GM18511 (cell line): ENCODE results near the gene PPP1R7.

ENCODE experiments used
- ATAC-seq: cut with Tn5 transposase; IDR thresholded peaks from one replicate; pipeline ENCODE4 v1.9.1; 2021; ENCODE audit warnings: mild to moderate bottlenecking, moderate library complexity; ENCODE audit not compliant: unreplicated experiment

Gene PPP1R7

GRCh38 chr2:241207641-241208040 lies 57.4 kb downstream of the PPP1R7 start:
- ATAC-seq, result no peak

DNA sequence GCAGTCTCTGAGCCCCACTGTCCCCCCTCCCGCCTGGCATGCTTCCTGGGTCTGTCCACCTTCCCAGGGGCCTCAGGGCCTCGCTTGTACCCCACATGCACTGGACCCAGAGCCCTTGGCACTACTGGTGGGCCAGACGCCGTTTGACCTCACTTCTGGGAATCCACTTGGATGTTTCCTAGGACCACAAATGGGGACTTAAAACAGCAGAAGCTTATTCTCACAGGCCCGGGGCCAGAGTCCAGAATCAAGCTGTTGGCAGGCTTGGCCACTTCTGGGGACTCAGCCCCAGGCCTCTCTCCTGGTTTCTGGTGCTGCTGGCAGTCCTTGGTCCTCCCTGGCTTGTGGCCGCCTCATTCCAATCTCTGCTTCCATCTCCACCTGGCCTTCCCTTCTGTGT lies 57.8 kb downstream of the PPP1R7 start:
- ATAC-seq, result no peak

DNA sequence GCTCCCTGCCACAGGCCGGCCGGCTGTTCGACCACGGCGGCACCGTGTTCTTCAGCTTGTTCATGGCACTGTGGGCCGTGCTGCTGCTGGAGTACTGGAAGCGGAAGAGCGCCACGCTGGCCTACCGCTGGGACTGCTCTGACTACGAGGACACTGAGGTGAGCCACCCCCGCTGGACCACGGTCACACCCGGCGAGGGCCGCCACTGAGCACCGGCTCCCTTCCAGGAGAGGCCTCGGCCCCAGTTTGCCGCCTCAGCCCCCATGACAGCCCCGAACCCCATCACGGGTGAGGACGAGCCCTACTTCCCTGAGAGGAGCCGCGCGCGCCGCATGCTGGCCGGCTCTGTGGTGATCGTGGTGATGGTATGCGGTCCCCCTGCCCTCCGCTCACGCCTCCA lies 59.0 kb downstream of the PPP1R7 start:
- ATAC-seq, result no peak

- ATAC-seq, result no peak
Observed at GRCh38 chr2:241211276-241211675, 61.0 kb downstream of the PPP1R7 start.

GRCh38 chr2:241213041-241213440 lies 62.8 kb downstream of the PPP1R7 start:
- no peak for ATAC-seq

DNA sequence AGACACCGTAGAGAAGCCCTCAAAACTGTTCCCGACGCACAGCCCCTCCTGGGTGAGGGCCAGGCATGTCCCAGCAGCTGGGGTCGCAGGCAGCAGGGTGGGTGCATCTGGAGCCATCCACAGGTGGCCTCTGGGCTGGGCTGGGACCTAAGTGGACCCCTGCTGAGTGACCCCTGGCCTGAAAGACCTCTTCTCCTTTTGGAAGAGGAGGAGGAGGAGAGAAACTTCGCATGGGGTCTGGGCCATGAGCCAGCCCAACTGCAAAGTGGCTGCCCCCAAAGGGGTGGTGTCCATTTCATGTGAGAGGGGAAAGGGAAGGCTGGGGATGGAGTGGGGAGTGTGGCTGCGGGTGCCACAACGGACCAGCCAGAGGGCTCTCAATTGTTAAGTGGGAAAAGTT lies 63.3 kb downstream of the PPP1R7 start:
- ATAC-seq, result no peak

DNA sequence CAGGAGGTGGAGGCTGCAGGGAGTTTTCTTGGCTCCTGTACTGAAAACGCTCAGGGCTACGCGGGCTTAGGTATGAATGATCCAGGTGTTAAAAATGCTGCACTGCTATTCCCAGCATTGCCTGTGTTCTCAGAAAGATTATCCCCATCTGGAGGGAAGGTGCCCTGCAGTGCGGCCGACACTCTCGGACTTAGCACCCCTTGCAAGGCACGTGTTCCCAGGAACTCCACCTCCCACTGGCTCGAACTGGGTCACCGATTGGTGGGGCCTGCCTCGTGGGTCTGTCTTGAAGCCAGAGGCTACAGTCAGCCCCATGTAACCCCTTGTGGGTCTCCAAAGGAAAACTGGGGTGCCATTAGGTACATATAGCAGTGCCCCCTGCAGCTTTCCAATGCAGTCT lies 63.9 kb downstream of the PPP1R7 start:
- no peak for ATAC-seq

- no peak for ATAC-seq
Observed at GRCh38 chr2:241214766-241215165, 64.5 kb downstream of the PPP1R7 start.

GRCh38 chr2:241215421-241215820 lies 65.2 kb downstream of the PPP1R7 start:
- no peak for ATAC-seq

GRCh38 chr2:241216211-241216761 lies 66.0 kb downstream of the PPP1R7 start:
- ATAC-seq, result no peak

- ATAC-seq, result no peak
Observed at GRCh38 chr2:241217320-241218031, 67.2 kb downstream of the PPP1R7 start.

DNA sequence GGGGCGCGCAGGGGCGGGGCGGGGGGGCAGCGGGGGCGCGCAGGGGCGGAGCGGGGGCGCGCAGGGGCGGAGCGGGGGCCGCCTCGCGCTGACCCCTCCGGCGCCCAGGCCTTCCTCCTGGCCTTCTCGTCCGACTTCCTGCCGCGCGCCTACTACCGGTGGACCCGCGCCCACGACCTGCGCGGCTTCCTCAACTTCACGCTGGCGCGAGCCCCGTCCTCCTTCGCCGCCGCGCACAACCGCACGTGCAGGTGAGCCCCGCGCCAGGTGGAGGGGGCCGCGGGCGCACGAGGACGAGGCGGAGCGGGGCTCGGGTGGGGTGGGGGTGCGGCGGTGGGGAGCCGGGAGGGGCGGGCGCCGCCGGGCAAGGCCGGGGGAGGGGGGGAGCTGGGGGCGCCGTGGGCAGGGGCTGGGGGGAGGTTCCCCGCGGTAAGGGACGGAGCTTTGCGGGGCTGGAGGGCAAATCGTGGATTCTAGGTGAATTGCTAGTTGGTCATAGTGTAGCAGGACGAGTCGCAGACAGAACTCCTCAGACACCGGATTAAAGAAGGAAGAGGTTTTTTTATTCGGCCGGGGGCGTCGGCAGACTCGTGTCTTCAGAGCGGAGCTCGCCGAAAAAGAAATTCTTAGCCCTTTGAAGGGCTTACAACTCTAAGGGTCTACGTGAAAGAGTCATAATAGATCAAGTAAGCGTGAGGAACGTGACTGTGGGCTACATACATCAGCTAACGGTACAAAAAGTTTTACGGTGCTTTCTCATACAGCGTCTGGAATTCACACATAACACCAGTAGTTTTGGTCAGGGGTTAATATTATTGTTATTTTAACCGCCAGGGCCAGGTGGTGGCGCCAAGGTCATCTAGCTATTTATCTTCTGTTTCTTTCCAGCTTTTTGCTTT lies 68.1 kb downstream of the PPP1R7 start:
- no peak for ATAC-seq

GRCh38 chr2:241219030-241219382 lies 68.7 kb downstream of the PPP1R7 start:
- no peak for ATAC-seq

DNA sequence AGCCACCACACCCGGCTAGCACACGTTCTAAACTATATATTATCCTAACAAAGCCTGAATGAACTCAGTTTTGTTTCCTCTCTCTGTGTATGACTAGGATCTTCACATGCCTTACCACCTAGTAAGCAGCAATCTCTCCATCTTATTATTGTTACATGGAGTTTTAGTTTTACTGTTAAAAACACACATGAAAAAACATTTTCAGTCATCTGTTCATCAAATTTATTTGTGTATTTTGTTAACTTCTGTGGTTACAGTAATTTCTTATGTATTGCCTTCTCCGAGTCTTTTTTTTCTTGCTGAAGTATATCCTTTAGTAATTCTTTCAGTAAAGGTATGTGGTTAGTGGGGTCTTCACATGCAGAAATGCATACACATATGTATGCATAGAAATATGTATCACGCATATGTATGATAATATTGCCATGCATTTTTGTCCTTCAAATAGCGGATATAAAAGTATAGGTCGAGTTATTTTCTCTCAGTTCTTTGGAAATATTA lies 69.6 kb downstream of the PPP1R7 start:
- no peak for ATAC-seq

DNA sequence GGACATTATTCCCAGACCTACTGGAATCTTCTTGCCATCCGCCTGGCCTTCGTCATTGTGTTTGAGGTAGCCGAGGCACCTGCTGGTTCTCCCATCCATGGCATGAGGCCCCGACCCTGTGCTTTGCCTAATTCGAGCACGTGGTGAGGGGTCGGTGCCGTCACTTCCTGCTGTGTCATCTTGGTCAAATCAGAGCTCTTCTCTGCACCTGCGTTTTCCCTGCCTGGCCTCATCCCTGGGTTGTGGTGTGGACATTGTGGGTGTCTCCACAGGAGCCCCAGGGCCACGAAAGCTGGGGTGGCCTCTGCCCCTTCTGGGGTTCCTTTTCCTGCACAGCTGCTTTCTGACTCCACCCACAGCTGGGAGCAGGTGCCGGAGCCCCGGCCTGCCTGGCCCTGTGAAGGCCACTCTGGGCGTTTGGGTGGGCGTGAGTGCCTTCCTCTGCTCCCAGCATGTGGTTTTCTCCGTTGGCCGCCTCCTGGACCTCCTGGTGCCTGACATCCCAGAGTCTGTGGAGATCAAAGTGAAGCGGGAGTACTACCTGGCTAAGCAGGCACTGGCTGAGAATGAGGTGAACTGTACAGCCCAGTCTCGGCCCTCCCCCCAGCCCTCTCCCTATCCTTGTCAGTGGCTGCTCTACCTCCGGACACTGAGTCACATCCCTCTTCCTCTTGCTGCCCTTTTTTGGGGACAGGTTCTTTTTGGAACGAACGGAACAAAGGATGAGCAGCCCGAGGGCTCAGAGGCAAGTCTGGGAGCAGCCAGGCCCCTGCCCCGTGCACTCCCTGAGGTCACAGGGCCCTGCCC lies 73.1 kb downstream of the PPP1R7 start:
- ATAC-seq, result no peak

GRCh38 chr2:241224018-241224850 lies 74.0 kb downstream of the PPP1R7 start:
- ATAC-seq, result no peak

DNA sequence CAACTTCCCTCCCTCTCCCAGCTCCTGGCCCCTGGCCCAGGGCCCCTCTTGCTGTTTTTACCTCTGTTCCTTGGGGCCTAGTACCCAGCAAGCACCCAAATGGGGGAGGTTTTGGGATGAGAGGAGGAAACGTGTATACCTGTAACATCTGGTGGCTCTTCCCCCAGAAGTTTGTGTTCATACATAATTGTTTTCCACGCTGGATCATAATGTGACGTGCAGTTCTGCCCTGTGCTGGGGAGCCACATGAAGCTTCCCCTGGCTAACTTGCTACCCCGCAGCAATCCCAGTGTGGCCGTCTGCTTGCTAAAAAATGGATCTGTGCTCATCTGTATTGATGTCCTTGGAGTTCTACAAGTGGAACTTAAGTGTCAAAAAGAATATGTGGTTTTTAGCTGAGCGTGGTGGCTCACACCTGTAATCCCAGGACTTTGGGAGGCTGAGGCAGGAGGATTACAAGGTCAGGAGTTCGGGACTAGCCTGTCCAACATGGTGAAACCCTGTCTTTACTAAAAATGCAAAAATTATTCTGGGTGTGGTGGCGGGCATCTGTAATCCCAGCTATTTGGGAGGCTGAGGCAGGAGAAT lies 74.7 kb downstream of the PPP1R7 start:
- ATAC-seq, result no peak

DNA sequence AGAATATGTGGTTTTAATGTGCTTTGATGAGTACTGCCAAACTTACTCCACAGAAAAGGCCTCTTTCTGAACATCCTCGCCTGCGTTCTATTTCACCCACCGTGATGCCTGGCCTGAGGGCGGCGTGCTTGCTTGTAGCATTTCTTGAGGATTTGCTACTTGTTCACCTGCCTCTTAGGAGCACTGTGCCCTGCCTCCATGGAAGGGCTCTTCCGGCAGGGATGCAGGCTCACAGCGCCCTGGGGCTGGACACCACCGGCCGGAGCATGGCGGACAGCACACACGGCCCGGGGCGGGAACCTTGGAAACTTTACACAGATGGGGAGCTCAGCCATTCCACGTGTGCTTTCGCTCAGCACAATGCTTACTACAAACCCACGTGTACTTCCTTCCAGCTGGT lies 75.3 kb downstream of the PPP1R7 start:
- ATAC-seq, result no peak

- no peak for ATAC-seq
Observed at GRCh38 chr2:241225983-241226382, 75.7 kb downstream of the PPP1R7 start.
